NCI-H510A (cell line): Measurements from ENCODE around the gene SIKE1.
"Not testable (repeated sequence)": the region's sequence is repeated elsewhere in the genome, so short reads cannot be mapped to it uniquely, and the experiment has no call there.

Source experiments
- DNase-seq: peaks from one replicate; lab custom pipeline; 2025; lab: John Stamatoyannopoulos, UW

SIKE1 gene

GRCh38 chr1:114780344-114781226 lies at the start of gene SIKE1:
SIKE1 (minus strand) TSS chr1:114780685; CDS start chr1:114780607, 78 bp downstream.
- DNase-seq: peak; percentile 88

- not testable (repeated sequence) for DNase-seq
Observed at GRCh38 chr1:114830075-114830474, 49.6 kb upstream of the SIKE1 start.

GRCh38 chr1:114828251-114828650 lies 47.8 kb upstream of the SIKE1 start:
- DNase-seq: no peak

GRCh38 chr1:114821978-114822377 lies 41.5 kb upstream of the SIKE1 start:
- no peak for DNase-seq

GRCh38 chr1:114820392-114820791 lies 39.9 kb upstream of the SIKE1 start:
- no peak for DNase-seq

- no peak for DNase-seq
Observed at GRCh38 chr1:114819869-114820268, 39.4 kb upstream of the SIKE1 start.

- DNase-seq: not testable (repeated sequence)
Observed at GRCh38 chr1:114804449-114804848, 24.0 kb upstream of the SIKE1 start.

GRCh38 chr1:114803001-114803400 lies 22.5 kb upstream of the SIKE1 start:
- DNase-seq: no peak

GRCh38 chr1:114794038-114794437 lies 13.6 kb upstream of the SIKE1 start:
- DNase-seq: no peak

- not testable (repeated sequence) for DNase-seq
Observed at GRCh38 chr1:114790581-114790980, 10.1 kb upstream of the SIKE1 start.

- DNase-seq: not testable (repeated sequence)
Observed at GRCh38 chr1:114786440-114786839, 6.0 kb upstream of the SIKE1 start.

GRCh38 chr1:114782476-114782875 lies 2.0 kb upstream of the SIKE1 start:
- no peak for DNase-seq

- no peak for DNase-seq
Observed at GRCh38 chr1:114779722-114780121, 763 bp downstream of the SIKE1 start.

- DNase-seq: not testable (repeated sequence)
Observed at GRCh38 chr1:114776726-114777125, 3.8 kb downstream of the SIKE1 start.

GRCh38 chr1:114771992-114772391 lies 8.5 kb downstream of the SIKE1 start:
- DNase-seq: no peak

- DNase-seq: no peak
Observed at GRCh38 chr1:114770989-114771388, 9.5 kb downstream of the SIKE1 start.

- DNase-seq: no peak
Observed at GRCh38 chr1:114764689-114765088, 15.8 kb downstream of the SIKE1 start.

- no peak for DNase-seq
Observed at GRCh38 chr1:114758256-114758832, 22.1 kb downstream of the SIKE1 start.

- peak; percentile 93 for DNase-seq
Observed at GRCh38 chr1:114757455-114758255, 22.8 kb downstream of the SIKE1 start, which contains the start of gene CSDE1. CSDE1 (minus strand) TSS chr1:114757984; CDS start chr1:114739890, 18,094 bp downstream.

- no peak for DNase-seq
Observed at GRCh38 chr1:114756949-114757454, 23.5 kb downstream of the SIKE1 start.

- no peak for DNase-seq
Observed at GRCh38 chr1:114756009-114756892, 24.2 kb downstream of the SIKE1 start.
